ENCODE measurements around the gene SNAI3. TPM values are rescaled to one million over a fixed set of nuclear protein-coding genes. Genes with fewer than 3 reads are reported as not detected.

SNAI3 gene
- 2.9 TPM for total RNA-seq
- long read RNA-seq, transcript SNAI3-201 (3 exons, 1,732 nt), result major isoform, 5 of 13 reads
- long read RNA-seq, partial matches to known transcripts, result 2 of 13 reads
- long read RNA-seq, other reads (novel, unspliced or antisense), result 6 of 13 reads

GRCh38 chr16:88686439-88687253 is at the start of gene SNAI3:
TSS of gene SNAI3 (minus strand) at chr16:88686507. CDS start at chr16:88686406, 101 bp downstream.
- intact Hi-C loops (cut with DNase I), result no loop called here
- ATAC-seq, result peak; percentile 91
- DNase-seq (ENCODE audit: missing footprints), result peak; percentile 94

DNA sequence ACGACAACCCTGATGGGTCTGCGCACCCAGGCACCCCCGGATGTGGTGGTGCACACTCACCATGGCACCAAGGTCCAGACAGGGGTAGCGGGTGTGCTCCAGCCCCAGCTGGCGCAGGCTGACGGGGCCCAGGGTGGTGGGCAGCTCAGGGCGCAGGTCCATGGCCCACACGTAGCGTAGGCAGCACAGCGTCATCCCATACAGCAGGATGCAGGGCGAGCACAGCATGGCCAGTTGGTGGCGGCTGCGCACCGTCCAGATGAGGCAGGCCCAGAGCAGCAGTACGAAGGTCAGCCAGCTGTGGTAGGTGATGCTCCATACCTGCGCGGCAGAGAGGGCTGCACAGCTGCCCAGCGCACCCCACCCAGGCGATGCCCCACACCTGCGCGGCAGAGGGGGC is 49.8 kb upstream of the SNAI3 start:
- intact Hi-C loops (cut with DNase I), result loop anchor here (5.0 kb wide), 2 partner anchors 121 to 431 kb away; partner anchors contain the start of genes GALNS and TRAPPC2L
- no peak for ATAC-seq

GRCh38 chr16:88735616-88736015 is 49.3 kb upstream of the SNAI3 start:
- DNase-seq (ENCODE audit: missing footprints) (no peak), ATAC-seq (no peak)
- intact Hi-C loops (cut with DNase I), result loop anchor here (5.0 kb wide), 2 partner anchors 122 to 432 kb away; partner anchors contain the start of genes GALNS and TRAPPC2L

More for the DNA sequence above, 49.8 kb upstream of the SNAI3 start:
- DNase-seq (ENCODE audit: missing footprints), result no peak

DNA sequence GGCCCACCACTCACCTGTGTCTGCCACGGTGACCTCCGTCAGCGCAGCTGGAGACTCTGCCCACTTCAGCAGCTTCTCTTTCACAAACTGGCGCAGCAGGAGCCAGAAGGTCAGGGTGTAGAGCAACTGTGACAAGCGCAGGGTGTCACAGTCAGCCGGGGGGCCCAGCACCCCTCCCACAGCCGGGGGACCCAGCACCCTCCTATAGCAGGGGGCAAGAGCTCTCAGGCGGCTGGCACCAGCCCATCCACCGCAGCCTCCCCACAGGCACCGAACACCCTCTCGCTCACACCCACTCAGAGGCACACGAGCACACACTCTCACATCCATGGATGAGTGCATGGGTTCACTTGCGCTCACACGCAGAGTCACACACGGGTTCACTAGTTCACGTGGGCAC is 48.8 kb upstream of the SNAI3 start:
- ATAC-seq (no peak), DNase-seq (ENCODE audit: missing footprints) (no peak)
- intact Hi-C loops (cut with DNase I), result loop anchor here (5.0 kb wide), 2 partner anchors 122 to 432 kb away; partner anchors contain the start of genes GALNS and TRAPPC2L

GRCh38 chr16:88734361-88734728 is 48.0 kb upstream of the SNAI3 start:
- ATAC-seq (no peak), DNase-seq (ENCODE audit: missing footprints) (no peak)
- intact Hi-C loops (cut with DNase I), result no loop called here

DNA sequence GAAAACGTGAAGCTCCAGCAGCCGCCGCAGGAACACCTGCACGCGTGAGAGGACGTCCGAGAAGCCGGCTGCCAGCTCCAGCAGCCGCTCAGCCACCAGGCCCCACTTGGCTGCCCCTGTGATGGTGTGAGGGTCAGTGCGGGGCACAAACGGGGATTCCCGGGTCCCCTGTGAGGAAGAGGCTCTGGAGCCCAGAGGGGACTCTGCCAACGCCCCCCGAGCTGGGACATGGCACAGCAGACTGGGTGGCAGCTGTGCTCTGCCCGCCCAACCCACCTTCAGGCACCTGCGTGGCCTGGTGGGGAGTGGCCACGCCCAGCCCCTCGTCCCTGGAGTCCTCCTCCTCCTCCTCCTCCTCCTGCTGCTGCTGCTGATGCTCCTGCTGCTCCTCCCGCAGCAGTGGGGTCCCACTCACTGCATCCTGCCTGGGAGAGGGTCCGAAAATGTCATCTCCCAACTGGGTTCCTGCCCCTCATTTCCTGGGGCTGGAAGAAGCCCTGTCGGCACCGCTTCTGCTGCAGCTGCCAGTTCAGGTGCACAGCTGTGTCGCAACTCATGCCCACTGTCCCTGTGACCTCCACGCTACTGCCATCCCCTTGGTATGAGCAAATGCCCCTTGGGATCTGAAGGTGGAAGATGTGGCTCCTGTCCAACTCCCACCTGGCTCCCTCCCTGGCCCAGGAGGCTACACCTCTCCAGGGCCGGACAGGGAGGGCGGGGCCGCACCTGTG is 47.5 kb upstream of the SNAI3 start:
- intact Hi-C loops (cut with DNase I), result no loop called here
- DNase-seq (ENCODE audit: missing footprints), result no peak
- no peak for ATAC-seq

DNA sequence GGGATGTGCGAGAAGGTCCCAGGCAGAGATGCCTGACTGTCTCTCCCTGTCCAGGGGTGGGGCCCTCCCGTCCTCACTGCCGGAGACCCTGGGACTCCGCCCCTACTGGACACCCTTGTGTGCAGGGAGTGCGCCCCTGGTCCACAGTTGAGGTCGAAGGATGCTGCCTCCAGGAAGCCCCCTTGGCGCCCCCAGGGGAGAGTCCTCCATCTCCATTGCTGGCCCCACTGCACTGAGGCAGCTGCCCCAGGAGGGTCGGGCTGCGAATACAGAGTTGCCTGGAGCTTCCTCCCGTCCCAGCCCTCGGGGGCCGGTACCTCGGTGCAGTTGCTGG is 46.6 kb upstream of the SNAI3 start:
- no peak for ATAC-seq
- intact Hi-C loops (cut with DNase I), result no loop called here
- no peak for DNase-seq (ENCODE audit: missing footprints)

DNA sequence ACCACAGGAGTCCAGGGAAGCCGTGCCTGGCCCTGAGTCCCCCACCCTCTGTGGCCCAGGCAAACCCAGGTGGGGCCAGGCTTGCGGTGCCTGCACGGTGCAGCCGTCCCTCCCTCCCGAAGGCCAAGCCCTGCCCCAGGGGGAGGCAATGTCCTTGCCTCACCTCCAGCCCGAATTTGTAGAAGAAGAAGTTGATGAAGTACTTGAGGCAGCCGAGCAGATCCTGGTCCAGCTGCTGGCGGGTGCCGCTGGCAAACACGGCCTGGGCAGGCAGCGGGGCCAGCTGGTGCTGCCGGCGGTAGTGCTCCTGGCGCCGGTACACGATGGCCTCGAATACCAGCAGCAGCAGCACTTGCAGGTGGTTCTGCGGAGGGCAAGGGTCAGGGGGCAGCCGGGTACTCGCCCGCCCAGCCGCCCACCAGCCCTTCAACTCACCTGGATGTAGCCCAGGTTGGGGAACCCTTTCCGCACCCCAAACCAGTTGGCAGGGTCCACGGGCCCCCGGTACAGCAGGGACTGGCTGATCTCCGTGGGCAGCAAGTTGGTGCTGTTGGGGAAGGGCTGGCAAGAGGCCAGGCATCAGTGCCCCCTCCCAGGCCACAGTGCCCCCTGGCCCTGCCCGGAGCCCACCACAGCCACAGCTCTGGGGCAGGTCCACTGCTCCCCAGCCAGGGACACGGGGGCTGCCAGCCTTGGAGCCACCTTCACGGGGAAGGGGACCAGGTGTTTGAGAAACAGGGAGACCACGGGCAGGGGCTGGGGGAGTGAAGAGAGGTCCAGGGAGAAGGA is 46.1 kb upstream of the SNAI3 start:
- DNase-seq (ENCODE audit: missing footprints) (peak; percentile 8), ATAC-seq (no peak)
- intact Hi-C loops (cut with DNase I), result no loop called here

DNA sequence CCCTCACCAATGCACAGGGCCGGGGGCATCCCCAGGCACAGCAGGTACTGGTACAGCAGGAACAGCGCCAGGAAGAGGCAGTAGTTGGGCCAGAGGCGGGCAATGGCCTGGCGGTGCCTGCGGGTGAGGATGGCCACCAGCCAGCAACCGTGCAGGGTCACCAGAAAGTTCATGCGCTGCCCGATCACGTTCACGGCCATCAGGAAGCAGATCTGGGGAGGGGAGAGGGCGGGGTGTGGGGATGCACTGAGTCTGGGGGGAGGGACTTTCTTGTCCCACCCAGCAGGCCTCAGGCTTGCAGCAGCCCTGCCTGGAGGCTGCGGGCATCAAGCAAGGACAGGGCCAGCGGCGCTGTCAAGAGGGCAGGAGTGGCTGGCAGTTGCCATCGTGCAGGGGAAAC is 45.4 kb upstream of the SNAI3 start:
- peak; percentile 22 for DNase-seq (ENCODE audit: missing footprints)
- ATAC-seq, result no peak
- intact Hi-C loops (cut with DNase I), result no loop called here

DNA sequence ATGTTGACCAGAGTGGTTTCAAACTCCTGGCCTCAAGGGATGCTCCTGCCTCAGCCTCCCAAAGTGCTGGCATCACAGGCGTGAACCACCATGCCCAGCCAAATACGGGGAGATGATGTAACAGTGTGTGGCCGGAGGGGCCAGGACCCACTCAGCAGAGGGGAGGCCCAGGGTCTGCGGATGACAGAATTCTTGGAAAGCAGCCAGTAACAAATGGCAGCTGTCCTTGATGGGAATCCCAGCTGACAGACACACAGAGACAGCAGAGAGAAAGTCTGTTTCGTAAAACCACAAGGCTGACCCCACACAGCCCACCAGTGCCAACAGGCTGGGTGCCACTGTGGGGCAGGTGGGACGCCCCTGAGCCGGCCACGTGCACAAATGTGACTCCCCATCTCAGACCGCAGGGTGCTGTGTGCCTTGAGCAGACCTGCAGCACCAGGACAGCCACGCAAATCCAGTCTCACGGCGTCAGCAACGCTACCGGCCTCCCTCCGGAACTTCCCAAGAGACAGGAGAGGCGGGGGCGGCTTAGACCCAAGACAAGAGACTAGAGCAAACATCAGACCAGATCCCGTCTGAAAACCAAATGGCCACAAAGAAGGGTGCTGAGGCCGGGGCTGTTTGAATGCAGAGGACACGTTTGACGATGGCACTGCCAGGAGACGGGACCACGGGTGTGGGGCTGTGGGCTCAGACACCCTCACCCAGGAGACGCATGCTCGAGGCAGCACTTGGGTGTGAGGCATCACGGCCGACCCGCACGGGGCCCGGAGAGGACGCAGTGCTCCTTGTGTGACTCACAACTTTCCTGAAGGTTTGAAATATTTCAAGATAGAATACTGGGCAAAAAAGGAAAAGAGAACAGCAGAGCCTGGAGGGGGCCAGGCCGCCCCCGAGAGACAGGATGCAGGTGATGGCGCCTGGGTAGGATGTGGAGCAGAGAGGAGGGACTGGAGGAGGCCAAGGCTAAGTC is 44.6 kb upstream of the SNAI3 start:
- DNase-seq (ENCODE audit: missing footprints), result peak; percentile 63
- intact Hi-C loops (cut with DNase I), result no loop called here
- ATAC-seq, result no peak

- DNase-seq (ENCODE audit: missing footprints) (peak; percentile 63), ATAC-seq (peak; percentile 54)
- intact Hi-C loops (cut with DNase I), result no loop called here
Measured at GRCh38 chr16:88727871-88728270, 41.6 kb upstream of the SNAI3 start.

GRCh38 chr16:88726981-88727380 is 40.7 kb upstream of the SNAI3 start:
- intact Hi-C loops (cut with DNase I), result no loop called here
- DNase-seq (ENCODE audit: missing footprints), result peak; percentile 33
- no peak for ATAC-seq

DNA sequence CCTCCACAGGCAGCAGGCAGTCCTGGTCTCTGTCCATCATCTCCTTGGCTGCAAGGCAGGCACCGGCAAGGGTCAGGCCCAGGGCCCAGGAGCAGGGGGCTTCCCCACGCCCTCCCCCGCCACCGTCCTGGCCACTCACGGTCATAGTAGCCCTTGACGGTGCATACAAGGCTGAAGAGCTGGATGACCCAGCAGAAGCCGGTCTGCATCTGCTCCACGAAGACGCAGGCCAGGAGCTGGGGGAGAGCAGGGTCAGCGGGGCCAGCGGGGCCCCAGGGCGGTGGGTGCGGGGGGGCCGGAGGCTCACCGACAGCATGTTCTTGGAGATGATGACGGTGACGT is 40.1 kb upstream of the SNAI3 start:
- DNase-seq (ENCODE audit: missing footprints) (peak; percentile 65), ATAC-seq (no peak)
- intact Hi-C loops (cut with DNase I), result no loop called here

DNA sequence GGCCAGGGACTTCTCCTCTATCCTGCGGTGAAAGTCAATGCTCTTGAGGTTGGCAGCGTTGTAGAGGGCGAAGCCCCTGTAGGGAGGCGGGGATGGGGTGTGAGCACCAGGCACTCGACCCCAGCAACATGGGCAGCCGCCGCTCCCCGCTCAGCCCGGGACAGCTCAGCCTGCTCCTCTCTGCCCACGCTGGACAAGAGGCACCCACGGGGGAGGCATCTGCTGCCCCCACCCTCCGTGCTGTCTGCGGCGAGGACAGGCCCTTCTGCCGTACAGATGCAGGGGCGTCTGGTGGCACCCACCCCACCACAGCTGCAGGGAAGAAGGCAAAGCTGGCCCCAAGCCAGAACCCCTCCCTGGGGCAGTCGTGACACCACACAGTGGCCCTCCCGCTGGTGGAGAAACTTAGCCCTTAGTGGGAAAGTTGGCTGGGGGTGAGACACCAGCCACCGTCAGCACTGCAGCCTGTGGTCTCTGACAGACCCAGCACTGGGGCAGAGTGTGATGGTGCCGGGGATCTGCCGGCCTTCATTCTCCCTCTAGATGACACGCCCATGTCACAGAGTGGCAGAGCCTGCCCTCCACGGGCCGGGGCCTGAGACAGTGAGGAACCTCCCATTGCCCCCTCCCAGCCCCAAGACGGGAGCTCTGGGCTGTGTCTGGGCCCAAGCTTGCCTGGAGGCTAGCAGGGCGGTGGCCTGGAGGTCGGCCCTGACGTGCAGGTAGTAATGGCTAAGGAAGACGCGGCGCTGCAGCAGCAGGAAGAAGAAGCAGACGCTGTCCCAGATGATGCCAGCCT is 39.5 kb upstream of the SNAI3 start:
- intact Hi-C loops (cut with DNase I), result no loop called here
- ATAC-seq (no peak), DNase-seq (ENCODE audit: missing footprints) (peak; percentile 16)

GRCh38 chr16:88724855-88725555 is 38.7 kb upstream of the SNAI3 start:
- DNase-seq (ENCODE audit: missing footprints), result peak; percentile 65
- intact Hi-C loops (cut with DNase I), result no loop called here
- ATAC-seq, result no peak

- ATAC-seq, result no peak
- intact Hi-C loops (cut with DNase I), result no loop called here
- peak; percentile 27 for DNase-seq (ENCODE audit: missing footprints)
Measured at GRCh38 chr16:88723911-88724310, 37.6 kb upstream of the SNAI3 start.

DNA sequence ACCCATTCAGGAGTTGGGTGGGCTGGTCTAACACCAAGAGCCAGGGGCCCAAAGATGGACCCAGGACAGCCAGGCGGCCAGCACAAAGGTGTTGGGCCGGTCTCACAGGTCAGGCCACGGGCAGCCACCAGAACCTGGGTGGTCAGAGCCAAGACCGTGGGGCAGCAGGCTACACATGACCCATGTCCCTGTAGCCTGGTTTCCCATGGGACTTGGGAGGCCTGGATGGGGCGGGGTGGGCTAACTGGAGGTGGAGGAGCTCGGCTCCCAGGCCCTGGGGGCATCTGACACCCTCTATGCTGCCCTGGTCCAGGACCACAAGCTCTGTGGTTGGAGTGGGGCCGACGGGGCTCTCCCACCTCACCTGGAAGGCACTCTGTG is 37.2 kb upstream of the SNAI3 start:
- ATAC-seq (no peak), DNase-seq (ENCODE audit: missing footprints) (peak; percentile 48)
- intact Hi-C loops (cut with DNase I), result no loop called here
